Activated naive CD4-positive, alpha-beta T cell treated with anti-CD3 and anti-CD28 coated beads, Interleukin-2, amount 10 ng/mL, durations not matched to agents 7 days and 5 days (primary cell): ENCODE results near the gene DUSP18.
"Not testable (repeated sequence)": the region's sequence is repeated elsewhere in the genome, so short reads cannot be mapped to it uniquely, and the experiment has no call there.

Source experiments
- CTCF ChIA-PET: fragments of 350-600 bp; sonication (Branson Sonifier 250); formaldehyde crosslinking; loops from one replicate; lab custom pipeline; 2021; ENCODE audit warnings: antibody characterized with exemption; lab: Charles Lee
- DNase-seq: peaks from one replicate; pipeline ENCODE4 v3.0.0-alpha.2; 2020
- H3K27ac Mint-ChIP-seq: one replicate; pipeline ENCODE4 v1.8.0; 2021; ENCODE audit warnings: mild to moderate bottlenecking, moderate library complexity, mixed read lengths
- H3K27me3 Mint-ChIP-seq: one replicate; pipeline ENCODE4 v1.8.0; 2021; ENCODE audit warnings: mild to moderate bottlenecking, mixed read lengths
- H3K36me3 Mint-ChIP-seq: one replicate; pipeline ENCODE4 v1.8.0; 2021; ENCODE audit warnings: mixed read lengths
- H3K4me1 Mint-ChIP-seq: one replicate; pipeline ENCODE4 v1.8.0; 2021; ENCODE audit warnings: mixed read lengths
- H3K4me3 Mint-ChIP-seq: one replicate; pipeline ENCODE4 v1.8.0; 2021; ENCODE audit warnings: mild to moderate bottlenecking, moderate library complexity, mixed read lengths
- H3K9me3 Mint-ChIP-seq: one replicate; pipeline ENCODE4 v1.8.0; 2021; ENCODE audit warnings: mixed read lengths

The DUSP18 gene

GRCh38 chr22:30667494-30668385 is at the start of gene DUSP18:
Gene DUSP18 (minus strand): TSS chr22:30667875. CDS start chr22:30664003, 3,872 bp downstream.
- Mint-ChIP-seq H3K36me3 (peaks cover 14% of the 10 kb centered on the region), H3K9me3 (no peaks in the 10 kb centered on the region)

DNA sequence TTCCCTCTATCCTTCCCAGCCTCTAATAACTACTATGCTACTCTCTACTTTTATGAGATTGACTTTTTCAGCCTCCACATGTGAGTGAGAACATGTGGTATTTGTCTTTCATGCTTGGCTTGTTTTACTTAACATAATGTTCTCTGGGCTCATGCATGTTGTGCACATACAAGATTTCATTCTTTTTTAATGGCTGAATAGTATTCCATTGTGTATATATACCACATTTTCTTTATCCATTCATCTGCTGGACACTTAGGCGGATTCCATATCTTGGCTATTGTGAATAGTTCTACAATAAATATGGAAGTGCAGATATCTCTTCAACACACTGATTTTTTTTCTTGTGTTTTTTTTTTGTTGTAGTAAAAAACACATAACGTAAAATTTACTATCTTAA is 46.4 kb upstream of the DUSP18 start:
- peaks cover 9% of the 10 kb centered on the region for H3K4me1 Mint-ChIP-seq
- DNase-seq, result no peak
- H3K36me3 Mint-ChIP-seq, result no peaks in the 10 kb centered on the region
- H3K9me3 Mint-ChIP-seq, result no peaks in the 10 kb centered on the region
- H3K27me3 Mint-ChIP-seq, result no peaks in the 10 kb centered on the region
- no peak overlapping the region for H3K27ac Mint-ChIP-seq
- CTCF ChIA-PET, result no interaction called here
- no peak overlapping the region for H3K4me3 Mint-ChIP-seq

More at GRCh38 chr22:30667494-30668385, at the start of gene DUSP18:
- Mint-ChIP-seq H3K27ac (peak within 1 kb of the TSS; percentile 84), H3K4me3 (peak within 1 kb of the TSS; percentile 97), H3K4me1 (peaks cover 16% of the 10 kb centered on the region), H3K27me3 (peaks cover 23% of the 10 kb centered on the region)
- CTCF ChIA-PET, result interaction anchor here (1.3 to 3.0 kb wide), 3 partner anchors 17 to 87 kb away, joined by 4 to 19 read pairs (median 12); partner anchors contain the start of gene SLC35E4
- DNase-seq, result peak; percentile 95

GRCh38 chr22:30712094-30712493 is 44.4 kb upstream of the DUSP18 start:
- no peak overlapping the region for H3K27ac Mint-ChIP-seq
- peaks cover 9% of the 10 kb centered on the region for H3K4me1 Mint-ChIP-seq
- CTCF ChIA-PET, result no interaction called here
- no peaks in the 10 kb centered on the region for H3K36me3 Mint-ChIP-seq
- DNase-seq, result no peak
- no peak overlapping the region for H3K4me3 Mint-ChIP-seq
- H3K27me3 Mint-ChIP-seq, result no peaks in the 10 kb centered on the region
- H3K9me3 Mint-ChIP-seq, result no peaks in the 10 kb centered on the region

- H3K27me3 Mint-ChIP-seq, H3K9me3 Mint-ChIP-seq, CTCF ChIA-PET, H3K4me3 Mint-ChIP-seq, H3K27ac Mint-ChIP-seq, DNase-seq, H3K36me3 Mint-ChIP-seq: not testable (repeated sequence)
- H3K4me1 Mint-ChIP-seq, result peaks cover 24% of the 10 kb centered on the region
Observed at GRCh38 chr22:30709980-30710379, 42.3 kb upstream of the DUSP18 start.

GRCh38 chr22:30705710-30706651 is 38.3 kb upstream of the DUSP18 start:
- Mint-ChIP-seq H3K27me3 (no peaks in the 10 kb centered on the region), H3K36me3 (no peaks in the 10 kb centered on the region), H3K9me3 (no peaks in the 10 kb centered on the region), H3K27ac (no peak overlapping the region), H3K4me1 (peaks cover 26% of the 10 kb centered on the region), H3K4me3 (no peak overlapping the region)
- no peak for DNase-seq
- CTCF ChIA-PET, result interaction anchor here (0.8 to 6.0 kb wide), 6 partner anchors 18 to 71 kb away, joined by 3 to 33 read pairs (median 4); no protein-coding TSS in a partner anchor

DNA sequence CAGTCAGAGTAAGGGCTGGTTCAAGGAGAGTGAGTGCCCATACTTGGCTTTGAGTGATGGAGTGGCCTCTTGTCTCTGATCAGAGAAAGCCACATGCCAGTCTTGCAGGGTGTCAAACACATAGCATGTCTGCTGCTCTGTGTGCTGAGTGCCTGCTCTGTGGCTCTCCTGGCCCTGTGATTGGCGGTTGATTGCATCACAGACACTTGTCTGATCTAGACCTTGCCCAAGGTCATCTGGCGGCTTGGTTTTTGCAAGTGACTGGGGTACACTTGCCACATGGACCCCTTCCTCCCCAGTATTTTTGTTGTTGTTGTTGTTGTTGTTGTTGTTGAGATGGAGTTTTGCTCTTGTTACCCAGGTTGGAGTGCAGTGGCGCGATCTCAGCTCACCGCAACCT is 37.3 kb upstream of the DUSP18 start:
- no peaks in the 10 kb centered on the region for H3K27me3 Mint-ChIP-seq
- DNase-seq, result no peak
- no peak overlapping the region for H3K4me3 Mint-ChIP-seq
- H3K36me3 Mint-ChIP-seq, result no peaks in the 10 kb centered on the region
- CTCF ChIA-PET, result interaction anchor here (0.8 to 6.0 kb wide), 3 partner anchors 49 to 70 kb away, joined by 3 to 33 read pairs (median 4); no protein-coding TSS in a partner anchor
- H3K27ac Mint-ChIP-seq, result no peak overlapping the region
- no peaks in the 10 kb centered on the region for H3K9me3 Mint-ChIP-seq
- peaks cover 21% of the 10 kb centered on the region for H3K4me1 Mint-ChIP-seq

DNA sequence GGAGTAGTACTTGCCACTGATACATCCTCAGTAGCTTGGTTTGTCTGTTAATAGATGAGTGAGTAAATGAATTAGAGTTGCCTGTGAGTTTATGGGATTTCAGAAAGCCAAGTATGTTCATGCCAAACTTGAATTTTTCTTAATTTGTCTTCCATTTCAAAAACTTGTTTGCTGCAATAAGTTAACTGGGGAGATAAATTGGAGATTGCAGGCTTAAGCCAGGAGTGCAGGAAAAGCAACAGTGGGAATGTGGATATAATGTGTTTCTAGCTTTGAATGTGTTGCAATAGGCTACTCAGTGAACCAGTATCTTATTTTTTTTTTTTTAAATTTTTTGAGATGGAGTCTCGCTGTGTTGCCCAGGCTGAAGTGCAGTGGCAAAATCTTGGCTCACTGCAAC is 35.2 kb upstream of the DUSP18 start:
- H3K9me3 Mint-ChIP-seq, result no peaks in the 10 kb centered on the region
- no peak for DNase-seq
- no peak overlapping the region for H3K4me3 Mint-ChIP-seq
- H3K36me3 Mint-ChIP-seq, result no peaks in the 10 kb centered on the region
- peaks cover 17% of the 10 kb centered on the region for H3K4me1 Mint-ChIP-seq
- H3K27me3 Mint-ChIP-seq, result peaks cover 5% of the 10 kb centered on the region
- no peak overlapping the region for H3K27ac Mint-ChIP-seq
- CTCF ChIA-PET, result interaction anchor here (1.7 to 6.0 kb wide), 2 partner anchors 52 to 68 kb away, joined by 4 to 33 read pairs; partner anchors contain the start of gene SLC35E4

GRCh38 chr22:30701872-30702271 is 34.2 kb upstream of the DUSP18 start:
- Mint-ChIP-seq H3K9me3 (no peaks in the 10 kb centered on the region), H3K27ac (no peak overlapping the region), H3K27me3 (peaks cover 8% of the 10 kb centered on the region), H3K36me3 (no peaks in the 10 kb centered on the region), H3K4me3 (no peak overlapping the region), H3K4me1 (peaks cover 17% of the 10 kb centered on the region)
- CTCF ChIA-PET, result interaction anchor here (6.0 kb wide), 1 partner anchor 53 kb away, joined by 33 read pairs; no protein-coding TSS in a partner anchor
- no peak for DNase-seq

GRCh38 chr22:30697975-30698374 is 30.3 kb upstream of the DUSP18 start:
- no peak overlapping the region for H3K27ac Mint-ChIP-seq
- CTCF ChIA-PET, result no interaction called here
- peaks cover 12% of the 10 kb centered on the region for H3K4me1 Mint-ChIP-seq

DNA sequence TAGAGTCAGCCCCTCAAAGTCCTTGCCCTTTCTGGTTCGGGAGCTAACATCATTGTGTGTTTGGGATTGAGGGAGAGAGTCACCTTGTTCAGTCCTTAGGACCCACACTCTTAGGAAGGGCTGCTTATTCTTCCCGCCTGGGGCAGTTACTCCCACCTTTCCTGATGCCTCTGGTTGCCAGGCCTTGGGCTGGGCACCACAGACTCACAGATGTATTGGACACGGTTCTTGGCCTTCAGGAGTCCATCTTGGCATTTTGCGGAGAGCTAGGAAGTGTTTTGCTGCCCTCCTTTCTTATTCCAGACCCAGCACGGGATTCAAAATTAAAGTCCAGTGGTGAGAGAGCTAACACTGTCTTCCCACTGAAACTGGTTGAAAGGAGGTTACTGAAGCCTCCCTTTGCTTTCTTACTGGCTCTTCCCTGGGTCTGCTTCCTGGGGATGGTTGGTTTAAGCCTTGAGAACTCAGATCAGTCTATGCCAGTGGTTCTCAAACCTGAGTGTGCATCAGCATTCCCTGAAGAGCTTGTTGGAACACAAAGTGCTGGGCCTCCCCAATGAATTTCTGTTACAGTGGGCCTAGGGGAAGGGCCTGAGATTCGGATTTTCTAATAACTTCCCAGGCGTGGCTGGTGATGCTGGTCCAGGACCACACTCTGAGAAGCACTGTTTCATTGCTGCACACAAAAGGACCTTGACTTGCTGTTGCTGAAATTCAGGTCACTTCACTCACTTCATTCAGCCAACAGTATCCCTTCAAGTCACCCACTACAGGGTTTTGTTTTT is 28.4 kb upstream of the DUSP18 start:
- CTCF ChIA-PET, result interaction anchor here (1.2 kb wide), 1 partner anchor 47 kb away, joined by 3 read pairs; no protein-coding TSS in a partner anchor
- Mint-ChIP-seq H3K4me3 (peak overlapping the region; percentile 49), H3K27me3 (peaks cover 46% of the 10 kb centered on the region), H3K36me3 (no peaks in the 10 kb centered on the region), H3K4me1 (peaks cover 13% of the 10 kb centered on the region), H3K27ac (no peak overlapping the region), H3K9me3 (no peaks in the 10 kb centered on the region)
- no peak for DNase-seq

More at GRCh38 chr22:30697975-30698374, 30.3 kb upstream of the DUSP18 start:
- no peak for DNase-seq
- Mint-ChIP-seq H3K4me3 (no peak overlapping the region), H3K9me3 (no peaks in the 10 kb centered on the region), H3K27me3 (peaks cover 41% of the 10 kb centered on the region), H3K36me3 (no peaks in the 10 kb centered on the region)

DNA sequence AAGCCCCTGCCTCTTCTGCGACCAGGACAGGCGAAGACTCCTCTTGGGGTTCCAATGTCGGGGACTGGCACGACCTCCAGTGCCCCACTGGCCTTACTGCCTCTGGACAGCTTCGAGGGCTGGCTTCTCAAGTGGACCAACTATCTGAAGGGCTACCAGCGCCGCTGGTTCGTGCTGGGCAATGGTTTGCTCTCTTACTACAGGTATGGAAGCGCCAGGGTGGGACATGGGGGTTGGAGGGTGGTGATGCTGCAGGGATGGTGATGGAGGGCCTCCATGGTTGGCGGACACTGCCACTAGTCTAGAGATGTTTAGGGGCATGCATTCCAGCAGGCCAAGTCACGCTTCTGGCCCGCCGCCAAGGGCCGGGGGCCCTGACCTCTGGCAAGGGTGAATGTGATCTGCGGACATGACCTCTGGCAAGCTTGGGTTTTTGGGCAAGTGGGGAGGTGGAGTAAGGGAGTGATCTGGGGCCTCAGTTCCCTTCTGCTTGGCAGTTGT is 27.7 kb upstream of the DUSP18 start:
- H3K27me3 Mint-ChIP-seq, result peaks cover 46% of the 10 kb centered on the region
- H3K36me3 Mint-ChIP-seq, result no peaks in the 10 kb centered on the region
- DNase-seq, result no peak
- CTCF ChIA-PET, result interaction anchor here (1.2 to 4.9 kb wide), 3 partner anchors 47 to 60 kb away, joined by 3 to 19 read pairs (median 7); no protein-coding TSS in a partner anchor
- H3K4me1 Mint-ChIP-seq, result peaks cover 13% of the 10 kb centered on the region
- no peaks in the 10 kb centered on the region for H3K9me3 Mint-ChIP-seq
- H3K27ac Mint-ChIP-seq, result no peak overlapping the region
- peak overlapping the region; percentile 49 for H3K4me3 Mint-ChIP-seq

- no peaks in the 10 kb centered on the region for H3K36me3 Mint-ChIP-seq
- H3K4me1 Mint-ChIP-seq, result peaks cover 13% of the 10 kb centered on the region
- H3K27me3 Mint-ChIP-seq, result peaks cover 46% of the 10 kb centered on the region
- CTCF ChIA-PET, result interaction anchor here (1.2 to 4.9 kb wide), 3 partner anchors 48 to 60 kb away, joined by 3 to 19 read pairs (median 7); no protein-coding TSS in a partner anchor
- H3K9me3 Mint-ChIP-seq, result no peaks in the 10 kb centered on the region
- peak within 1 kb of the TSS; percentile 89 for H3K4me3 Mint-ChIP-seq
- H3K27ac Mint-ChIP-seq, result no peak within 1 kb of the TSS
- peak; percentile 51 for DNase-seq
Observed at GRCh38 chr22:30694640-30695350, 27.1 kb upstream of the DUSP18 start, which contains the start of gene OSBP2. Gene OSBP2 (plus strand): TSS chr22:30694874. CDS start chr22:30694910, 36 bp downstream.
